Calu3 (cell line): ENCODE results near the gene KAZN. TPM values are rescaled to one million over a fixed set of nuclear protein-coding genes. Genes with fewer than 3 reads are reported as not detected.

Source experiments
- BruUV-seq: library from RNA; stranded (reverse); fragments of 400-500 nt; replicated peaks from 2 replicates; lab custom pipeline; 2021; lab: Mats Ljungman, UMichigan
- CTCF ChIA-PET: fragments of 300-600 bp; sonication (Branson Sonifier 250); formaldehyde crosslinking; loops from one replicate; lab custom pipeline; 2022; ENCODE audit warnings: antibody characterized with exemption; lab: Charles Lee
- DNase-seq: peaks from one replicate; pipeline ENCODE4 v3.0.0; 2022
- H3K27ac Mint-ChIP-seq: one replicate; pipeline ENCODE4 v1.8.0; 2022; ENCODE audit warnings: mixed read lengths; ENCODE audit not compliant: unreplicated experiment
- H3K27me3 Mint-ChIP-seq: one replicate; pipeline ENCODE4 v1.8.0; 2022; ENCODE audit warnings: mixed read lengths; ENCODE audit not compliant: unreplicated experiment
- H3K36me3 Mint-ChIP-seq: one replicate; pipeline ENCODE4 v1.8.0; 2022; ENCODE audit warnings: mild to moderate bottlenecking, moderate library complexity, mixed read lengths; ENCODE audit not compliant: insufficient read depth, unreplicated experiment
- H3K4me1 Mint-ChIP-seq: one replicate; pipeline ENCODE4 v1.8.0; 2022; ENCODE audit warnings: mild to moderate bottlenecking, low read depth, mixed read lengths; ENCODE audit not compliant: unreplicated experiment
- H3K4me3 Mint-ChIP-seq: one replicate; pipeline ENCODE4 v1.8.0; 2022; ENCODE audit warnings: mild to moderate bottlenecking, low read depth, moderate library complexity, mixed read lengths; ENCODE audit not compliant: unreplicated experiment
- H3K9me3 Mint-ChIP-seq: one replicate; pipeline ENCODE4 v1.8.0; 2022; ENCODE audit warnings: low read depth, mixed read lengths; ENCODE audit not compliant: unreplicated experiment
- intact Hi-C: fragments of 100-400 bp; cut with micrococcal nuclease; formaldehyde crosslinking; loops from one replicate; pipeline ENCODE4 v1.10.0; 2022; ENCODE audit not compliant: unreplicated experiment
- total RNA-seq: library from RNA; stranded (reverse); gene quantifications from 2 replicates; pipeline ENCODE4 v1.2.3, GENCODE V29; 2022
- TF ChIP-seq, protein P1 (sequence below): fragments of 200-600 bp; IDR thresholded peaks from one replicate; pipeline ENCODE4 v1.8.0; 2022; ENCODE audit warnings: antibody characterized with exemption; ENCODE audit not compliant: unreplicated experiment

KAZN gene
- total RNA-seq, 1 experiment from 2014 or later = 3.6 TPM

DNA sequence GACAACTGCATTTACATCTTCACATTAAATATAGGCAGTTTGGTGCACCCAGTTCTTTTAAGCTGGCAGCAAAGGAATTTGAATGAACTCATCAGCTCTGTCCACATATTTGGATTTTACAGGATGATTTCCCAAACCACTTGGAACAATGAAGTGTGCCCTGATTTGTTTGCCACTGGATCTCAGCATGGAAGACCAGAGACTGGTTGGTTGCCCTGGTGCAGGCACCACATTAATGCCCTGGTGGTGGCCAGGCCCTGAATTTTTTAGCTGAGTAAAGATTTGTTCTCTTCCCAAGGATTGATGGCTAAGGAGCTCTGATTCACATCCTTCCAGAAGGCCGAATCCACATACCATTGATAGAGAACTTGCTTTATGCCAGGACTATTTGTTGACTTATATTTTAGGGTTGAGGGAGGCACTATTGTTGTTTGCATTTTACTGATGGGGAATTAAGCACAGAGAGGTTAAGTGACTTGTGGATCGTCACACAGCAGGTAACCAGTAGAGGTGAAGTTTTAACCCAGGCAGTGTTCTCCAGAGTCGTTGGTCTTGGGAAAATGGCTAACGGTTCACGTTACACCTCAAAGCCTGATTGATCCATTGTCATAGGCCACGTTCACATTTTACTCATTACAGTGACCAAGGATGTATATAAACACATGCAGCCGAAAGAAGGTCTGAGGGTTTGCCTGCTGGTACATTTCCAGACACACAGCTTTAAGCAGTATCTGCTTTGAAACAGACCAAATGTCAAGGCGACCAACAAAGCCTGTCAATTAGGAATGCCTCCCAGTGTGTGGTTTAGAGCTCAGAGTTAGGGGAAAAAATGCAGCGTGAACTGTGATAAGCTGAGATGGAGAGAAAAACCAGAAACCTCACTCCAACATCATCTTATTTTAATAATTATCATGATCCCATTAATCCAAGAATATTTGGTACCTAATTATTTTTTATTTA lies 50.7 kb downstream of the KAZN start:
- intact Hi-C loops = no loop called here
- no peak for DNase-seq
- Mint-ChIP-seq H3K27ac (no peak overlapping the region), H3K4me1 (no peaks in the 10 kb centered on the region), H3K4me3 (no peak overlapping the region), H3K27me3 (no peaks in the 10 kb centered on the region), H3K9me3 (peaks cover 8% of the 10 kb centered on the region), H3K36me3 (no peaks in the 10 kb centered on the region)
- no TSS peak for BruUV-seq
- CTCF ChIA-PET = no interaction called here
- TF ChIP-seq, protein P1, sequence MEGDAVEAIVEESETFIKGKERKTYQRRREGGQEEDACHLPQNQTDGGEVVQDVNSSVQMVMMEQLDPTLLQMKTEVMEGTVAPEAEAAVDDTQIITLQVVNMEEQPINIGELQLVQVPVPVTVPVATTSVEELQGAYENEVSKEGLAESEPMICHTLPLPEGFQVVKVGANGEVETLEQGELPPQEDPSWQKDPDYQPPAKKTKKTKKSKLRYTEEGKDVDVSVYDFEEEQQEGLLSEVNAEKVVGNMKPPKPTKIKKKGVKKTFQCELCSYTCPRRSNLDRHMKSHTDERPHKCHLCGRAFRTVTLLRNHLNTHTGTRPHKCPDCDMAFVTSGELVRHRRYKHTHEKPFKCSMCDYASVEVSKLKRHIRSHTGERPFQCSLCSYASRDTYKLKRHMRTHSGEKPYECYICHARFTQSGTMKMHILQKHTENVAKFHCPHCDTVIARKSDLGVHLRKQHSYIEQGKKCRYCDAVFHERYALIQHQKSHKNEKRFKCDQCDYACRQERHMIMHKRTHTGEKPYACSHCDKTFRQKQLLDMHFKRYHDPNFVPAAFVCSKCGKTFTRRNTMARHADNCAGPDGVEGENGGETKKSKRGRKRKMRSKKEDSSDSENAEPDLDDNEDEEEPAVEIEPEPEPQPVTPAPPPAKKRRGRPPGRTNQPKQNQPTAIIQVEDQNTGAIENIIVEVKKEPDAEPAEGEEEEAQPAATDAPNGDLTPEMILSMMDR = no peak

DNA sequence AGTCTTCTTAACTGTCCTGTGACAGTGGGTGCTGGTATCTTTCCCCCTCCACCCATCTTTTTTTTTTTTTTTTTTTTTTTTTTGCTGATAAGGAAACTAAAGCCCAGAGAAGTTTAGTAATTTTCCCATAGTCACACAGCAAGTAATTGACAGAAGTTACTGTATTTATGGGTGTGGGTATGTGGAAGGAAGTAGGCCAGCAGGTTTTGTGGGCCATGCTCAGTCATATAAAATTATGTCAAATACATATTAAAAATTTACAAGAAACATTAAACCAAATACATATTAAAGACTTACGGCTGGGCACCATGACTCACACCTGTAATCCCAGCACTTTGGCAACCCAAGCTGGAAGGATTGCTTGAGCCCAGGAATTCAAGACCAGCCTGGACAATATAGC lies 51.5 kb downstream of the KAZN start:
- peaks cover 4% of the 10 kb centered on the region for H3K9me3 Mint-ChIP-seq
- H3K4me1 Mint-ChIP-seq = no peaks in the 10 kb centered on the region
- intact Hi-C loops = no loop called here
- H3K4me3 Mint-ChIP-seq = no peak overlapping the region
- H3K36me3 Mint-ChIP-seq = no peaks in the 10 kb centered on the region
- BruUV-seq = no TSS peak
- no peak overlapping the region for H3K27ac Mint-ChIP-seq
- TF ChIP-seq, protein P1 = no peak
- no peak for DNase-seq
- CTCF ChIA-PET = no interaction called here
- no peaks in the 10 kb centered on the region for H3K27me3 Mint-ChIP-seq

DNA sequence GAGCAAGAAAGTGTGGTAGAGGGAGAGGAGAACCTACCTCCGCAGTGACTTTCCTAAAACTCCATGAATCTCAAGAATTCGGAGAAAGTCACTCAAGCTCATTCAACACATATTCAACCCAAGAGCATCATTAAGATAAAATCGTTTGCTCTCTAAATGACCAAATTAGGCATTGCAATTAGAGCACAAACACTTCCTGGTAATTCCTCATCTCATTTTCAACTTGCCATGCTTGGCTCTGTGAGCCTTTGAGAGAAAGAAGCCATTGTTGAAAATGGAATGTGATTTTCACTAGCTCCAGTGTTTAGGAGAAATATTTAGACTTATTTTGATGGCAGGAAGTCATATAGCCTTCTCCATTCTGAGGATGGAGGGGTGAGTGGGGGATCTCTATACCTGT lies 52.5 kb downstream of the KAZN start:
- TF ChIP-seq, protein P1 = no peak
- H3K36me3 Mint-ChIP-seq = no peaks in the 10 kb centered on the region
- H3K27ac Mint-ChIP-seq = no peak overlapping the region
- H3K4me1 Mint-ChIP-seq = no peaks in the 10 kb centered on the region
- peaks cover 5% of the 10 kb centered on the region for H3K27me3 Mint-ChIP-seq
- H3K4me3 Mint-ChIP-seq = no peak overlapping the region
- CTCF ChIA-PET = no interaction called here
- H3K9me3 Mint-ChIP-seq = no peaks in the 10 kb centered on the region
- no peak for DNase-seq
- intact Hi-C loops = no loop called here
- BruUV-seq = no TSS peak

DNA sequence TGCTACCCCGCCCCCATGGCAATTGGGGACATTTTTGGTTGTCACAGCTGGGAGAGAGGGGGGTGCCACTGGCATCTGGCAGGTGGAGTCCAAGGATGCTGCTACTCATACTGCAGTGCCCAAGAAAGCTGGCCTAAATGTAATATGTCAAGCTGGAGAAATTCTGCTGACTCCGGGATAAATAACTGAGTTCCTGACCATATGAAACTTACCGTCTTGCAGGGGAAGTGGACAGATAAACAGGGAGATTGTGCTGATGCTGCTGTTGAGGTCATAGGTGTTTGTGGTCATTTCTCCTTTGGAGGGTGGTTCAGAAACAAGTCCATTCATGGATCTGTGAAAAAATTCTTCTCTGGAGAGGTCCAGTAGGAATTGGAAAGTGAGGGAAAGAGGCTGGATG lies 54.4 kb downstream of the KAZN start:
- H3K27ac Mint-ChIP-seq = no peak overlapping the region
- H3K4me1 Mint-ChIP-seq = no peaks in the 10 kb centered on the region
- DNase-seq = no peak
- no peaks in the 10 kb centered on the region for H3K9me3 Mint-ChIP-seq
- intact Hi-C loops = no loop called here
- H3K36me3 Mint-ChIP-seq = no peaks in the 10 kb centered on the region
- TF ChIP-seq, protein P1 = no peak
- CTCF ChIA-PET = no interaction called here
- H3K27me3 Mint-ChIP-seq = peaks cover 16% of the 10 kb centered on the region
- H3K4me3 Mint-ChIP-seq = no peak overlapping the region
- no TSS peak for BruUV-seq
